NCI-H187 (cell line): Measurements from ENCODE around the gene LMAN2L.

Source experiments
- DNase-seq, 2 experiments: peaks; one replicate each; lab custom pipeline; 2025; lab: John Stamatoyannopoulos, UW

The LMAN2L gene

DNA sequence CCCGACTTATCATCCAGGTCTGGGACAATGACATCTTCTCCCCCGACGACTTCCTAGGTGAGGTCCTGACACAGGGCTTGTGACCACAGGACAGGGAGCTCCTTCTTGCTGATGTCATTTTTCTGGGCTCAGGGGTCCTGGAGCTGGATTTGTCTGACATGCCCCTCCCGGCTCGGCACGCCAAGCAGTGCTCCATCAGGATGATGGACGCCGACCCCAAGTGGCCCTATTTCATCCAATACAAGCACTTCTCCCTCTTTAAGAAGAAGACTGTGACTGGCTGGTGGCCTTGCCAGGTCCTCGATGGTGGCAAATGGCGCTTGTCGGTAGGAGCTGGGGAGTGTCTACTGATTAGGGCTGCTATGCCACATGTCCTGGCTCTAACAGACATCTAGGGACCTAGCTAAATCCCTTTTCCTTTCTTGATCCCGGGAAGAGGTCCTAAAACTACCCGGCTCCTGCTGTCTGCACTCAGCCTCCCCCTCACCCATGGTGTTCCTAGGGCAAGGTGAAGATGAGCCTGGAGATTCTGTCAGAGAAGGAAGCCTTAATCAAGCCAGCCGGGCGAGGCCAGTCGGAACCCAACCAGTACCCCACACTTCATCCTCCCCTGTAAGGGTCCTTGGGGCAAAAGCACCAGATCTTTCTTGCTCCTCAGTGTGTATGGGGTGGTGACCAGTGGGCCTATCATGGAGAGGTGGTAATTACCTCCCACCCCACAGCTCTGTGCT, 36.7 kb downstream of the LMAN2L start:
- no peak for DNase-seq

DNA sequence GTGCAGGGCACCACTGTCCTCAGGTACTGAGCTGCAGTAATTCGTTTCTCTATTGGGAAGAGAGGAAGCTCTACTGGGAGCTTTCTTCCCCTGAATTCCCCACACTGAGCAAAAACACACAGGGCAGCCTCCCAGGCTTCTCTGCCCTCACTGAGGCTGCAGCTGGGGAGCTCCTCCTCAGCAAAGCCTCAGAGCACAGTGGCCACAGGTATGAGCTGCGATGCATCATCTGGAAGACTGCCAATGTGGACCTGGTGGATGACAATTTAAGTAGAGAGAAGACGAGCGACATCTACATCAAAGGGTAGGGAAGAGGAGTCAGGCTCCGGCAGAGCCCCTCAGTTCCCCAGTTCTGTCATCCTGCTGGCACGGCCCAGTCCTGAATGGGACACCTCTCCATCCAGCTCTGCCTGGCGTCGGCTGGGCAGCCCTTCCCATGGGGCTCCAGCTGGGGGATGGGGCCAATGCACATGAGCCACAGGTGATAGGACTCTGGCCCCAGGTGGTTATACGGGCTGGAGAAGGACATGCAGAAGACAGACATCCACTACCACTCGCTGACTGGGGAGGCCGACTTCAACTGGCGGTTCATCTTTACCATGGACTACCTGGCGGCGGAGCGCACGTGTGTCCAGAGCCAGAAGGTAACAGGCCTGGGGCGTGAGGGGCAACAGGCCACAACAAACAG, 37.6 kb downstream of the LMAN2L start:
- no peak for DNase-seq

DNA sequence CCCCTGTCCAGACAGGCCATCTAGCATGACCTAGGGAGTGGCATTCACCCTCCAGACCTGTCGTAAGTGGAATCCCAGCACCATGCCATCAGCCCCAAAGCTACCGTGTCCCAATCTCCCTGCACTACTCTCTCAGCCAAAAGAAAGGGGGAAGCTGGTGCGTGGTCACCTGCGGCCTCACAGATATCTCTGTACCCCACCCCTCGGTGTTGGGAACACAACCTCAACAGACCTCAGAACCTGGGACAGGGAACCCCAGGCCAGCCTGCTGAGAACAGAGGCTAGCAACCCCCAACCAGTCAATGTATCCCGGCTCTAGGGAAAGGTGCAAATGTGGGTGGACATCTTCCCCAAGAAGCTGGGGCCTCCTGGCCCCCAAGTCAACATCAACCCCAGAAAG, 38.2 kb downstream of the LMAN2L start:
- DNase-seq: no peak

DNA sequence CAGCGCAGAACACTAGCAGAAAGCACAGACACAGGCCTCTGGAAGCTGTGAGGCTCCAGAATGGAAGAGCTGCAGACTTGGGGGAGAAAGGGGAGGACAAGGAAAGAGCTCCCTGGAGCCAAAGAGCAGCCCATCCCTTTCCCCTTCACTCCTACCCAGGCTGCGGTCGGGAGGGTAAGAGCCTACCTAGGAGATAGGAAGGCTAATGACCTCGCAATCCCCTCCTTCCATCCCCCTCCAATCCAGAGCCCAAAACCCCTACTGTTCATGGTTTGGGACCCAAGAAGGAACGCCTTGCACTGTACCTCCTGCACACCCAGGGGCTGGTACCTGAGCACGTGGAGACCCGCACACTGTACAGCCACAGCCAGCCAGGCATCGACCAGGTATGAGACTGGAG, 39.8 kb downstream of the LMAN2L start:
- no peak for DNase-seq

DNA sequence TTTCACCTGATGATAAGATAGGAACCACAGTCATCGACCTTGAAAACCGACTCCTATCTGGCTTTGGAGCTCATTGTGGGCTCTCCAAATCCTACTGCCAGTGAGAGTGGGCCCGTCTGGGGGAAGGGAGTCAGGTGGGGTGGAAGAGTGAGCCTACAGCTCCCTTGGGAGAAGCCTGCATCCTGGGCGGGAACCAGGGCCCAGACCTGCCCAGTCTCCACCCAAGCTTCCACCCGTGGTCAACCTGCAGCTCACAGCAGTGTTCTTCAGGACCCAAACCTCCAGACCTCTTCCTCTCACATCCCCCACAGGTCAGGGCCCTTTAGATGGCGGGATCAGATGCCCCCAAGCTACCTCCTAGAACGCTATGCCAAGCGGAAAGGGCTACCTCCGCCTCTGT, 40.2 kb downstream of the LMAN2L start:
- no peak for DNase-seq

DNA sequence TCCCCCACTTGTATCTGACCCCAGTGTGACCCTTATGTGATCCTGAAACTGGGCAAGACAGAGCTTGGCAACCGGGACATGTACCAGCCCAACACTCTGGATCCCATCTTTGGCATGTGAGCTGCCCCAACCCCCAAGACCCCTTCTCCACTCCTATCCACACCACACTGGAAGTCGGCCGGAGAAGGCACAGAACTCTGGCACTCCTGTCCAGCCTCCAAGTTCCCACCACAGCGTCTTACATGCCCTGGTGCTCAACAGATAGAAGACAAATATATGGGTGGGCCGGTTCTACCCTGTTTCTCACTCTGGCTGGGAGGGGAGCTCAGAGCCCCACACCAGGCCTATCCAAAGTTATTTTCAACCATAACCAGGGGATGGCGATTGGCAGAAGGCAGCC, 40.8 kb downstream of the LMAN2L start:
- no peak for DNase-seq

DNA sequence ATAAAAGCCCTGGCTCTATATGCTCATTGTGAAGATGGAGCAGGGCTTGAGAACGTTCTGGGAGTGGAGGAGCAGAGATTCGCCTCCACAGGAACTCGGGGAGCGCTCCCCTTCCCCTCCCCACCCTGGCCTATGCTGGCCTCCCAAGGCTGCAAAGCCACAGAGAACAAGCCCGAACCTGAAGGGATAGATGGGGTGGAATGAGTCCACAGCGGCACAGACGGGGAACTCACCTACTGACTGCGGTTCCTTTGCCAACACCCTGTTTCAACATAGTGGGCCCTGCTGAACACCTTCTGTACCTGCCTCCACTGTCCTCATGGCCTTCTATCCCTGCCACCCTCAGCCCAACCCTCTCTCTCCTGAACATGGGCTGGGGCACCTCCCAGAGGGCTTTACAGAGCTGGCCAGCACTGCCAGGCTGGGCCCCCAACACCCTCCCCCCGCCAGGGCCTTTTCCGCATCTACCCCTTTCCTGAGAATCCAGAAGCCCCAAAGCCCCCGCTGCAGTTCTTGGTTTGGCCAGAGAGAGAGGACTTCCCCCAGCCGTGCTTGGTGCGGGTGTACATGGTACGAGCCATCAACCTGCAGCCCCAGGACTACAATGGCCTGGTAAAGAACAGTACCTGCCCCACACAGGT, 41.5 kb downstream of the LMAN2L start:
- DNase-seq: no peak

DNA sequence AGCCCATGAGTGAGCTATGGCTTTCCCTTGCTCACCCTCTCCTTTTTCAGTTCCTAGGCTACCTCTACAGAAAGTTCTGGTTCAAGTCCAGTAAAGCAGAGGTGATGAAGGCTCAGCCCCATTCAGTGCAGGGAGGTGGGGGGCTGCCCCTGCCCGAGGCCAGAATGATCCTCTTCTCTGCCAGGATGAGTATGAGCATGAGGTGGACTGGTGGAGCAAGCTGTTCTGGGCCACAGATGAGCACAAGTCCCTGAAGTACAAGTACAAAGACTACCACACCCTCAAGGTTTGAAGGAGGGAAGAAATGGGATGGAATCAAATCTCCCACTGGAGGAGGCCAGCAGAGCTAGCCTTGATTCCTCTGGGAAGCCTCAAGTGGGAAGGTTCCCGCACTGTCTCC, 42.4 kb downstream of the LMAN2L start:
- DNase-seq: no peak

DNA sequence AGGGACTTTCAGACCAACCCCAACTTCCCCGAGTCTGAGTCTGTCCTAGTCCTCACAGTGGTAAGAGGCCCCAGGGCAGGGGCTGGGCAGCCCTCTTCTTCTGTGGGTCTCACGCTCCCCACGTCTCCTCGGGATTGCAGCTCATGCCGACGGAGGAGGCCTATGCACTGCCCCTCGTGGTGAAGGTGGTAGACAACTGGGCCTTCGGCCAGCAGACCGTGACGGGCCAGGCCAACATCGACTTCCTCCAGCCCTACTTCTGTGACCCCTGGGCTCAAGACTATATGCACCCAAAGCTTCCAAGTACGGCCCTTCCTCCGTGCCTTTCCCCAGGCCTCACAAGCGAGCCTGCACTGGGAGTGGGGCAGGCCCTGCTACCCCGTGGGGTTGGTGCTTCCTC, 44.3 kb downstream of the LMAN2L start:
- DNase-seq: no peak

DNA sequence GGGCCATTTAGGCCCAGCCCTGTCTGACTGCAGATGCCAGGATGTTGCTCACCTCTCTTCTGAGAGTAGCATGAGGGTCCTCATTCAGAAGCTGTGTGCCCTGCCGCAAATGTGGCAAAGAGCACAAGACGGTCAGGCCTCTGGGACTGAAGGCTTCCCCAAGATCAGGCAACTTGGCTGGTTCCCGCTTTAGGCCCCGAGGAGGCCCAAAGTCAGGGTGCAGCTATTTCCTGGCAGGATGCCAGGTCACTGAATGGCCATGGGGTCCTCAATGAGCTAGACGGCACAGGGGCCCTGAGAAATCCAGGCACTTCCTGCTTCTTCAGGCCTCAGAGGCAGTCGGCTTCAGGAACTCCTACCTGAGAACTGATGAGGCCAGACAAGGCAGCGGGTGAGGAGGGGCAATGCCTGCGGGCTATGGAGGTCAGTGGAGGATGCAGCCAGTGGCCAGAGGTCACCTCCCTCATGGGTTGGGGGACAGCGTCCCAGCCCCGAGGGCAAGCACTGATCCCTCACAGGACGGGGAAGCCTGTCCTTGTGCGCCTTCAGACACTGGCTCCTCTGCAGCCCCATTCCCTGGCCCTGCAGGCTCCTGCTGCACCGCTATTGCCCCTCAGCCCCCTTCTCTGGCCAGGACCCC, 44.9 kb downstream of the LMAN2L start:
- no peak for DNase-seq

DNA sequence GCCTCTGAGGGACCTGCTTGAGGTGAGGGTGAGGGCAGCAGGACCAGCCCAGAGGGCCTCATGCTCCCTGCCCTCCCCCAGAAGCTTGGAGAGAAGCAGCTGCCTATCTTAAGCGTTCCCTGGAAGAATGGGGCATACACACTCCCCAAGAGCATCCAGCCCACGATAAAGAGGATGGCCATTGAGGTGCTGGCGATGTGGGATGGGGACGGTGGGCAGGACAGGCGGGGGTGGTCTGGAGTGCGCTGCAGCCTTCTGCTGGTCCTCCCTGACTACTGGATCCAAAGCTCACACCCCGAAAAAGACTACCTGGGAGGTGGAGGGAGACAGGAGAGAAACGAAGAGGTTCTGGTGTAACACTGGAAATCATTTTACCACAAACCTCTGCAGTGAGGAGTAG, 45.6 kb downstream of the LMAN2L start:
- no peak for DNase-seq

DNA sequence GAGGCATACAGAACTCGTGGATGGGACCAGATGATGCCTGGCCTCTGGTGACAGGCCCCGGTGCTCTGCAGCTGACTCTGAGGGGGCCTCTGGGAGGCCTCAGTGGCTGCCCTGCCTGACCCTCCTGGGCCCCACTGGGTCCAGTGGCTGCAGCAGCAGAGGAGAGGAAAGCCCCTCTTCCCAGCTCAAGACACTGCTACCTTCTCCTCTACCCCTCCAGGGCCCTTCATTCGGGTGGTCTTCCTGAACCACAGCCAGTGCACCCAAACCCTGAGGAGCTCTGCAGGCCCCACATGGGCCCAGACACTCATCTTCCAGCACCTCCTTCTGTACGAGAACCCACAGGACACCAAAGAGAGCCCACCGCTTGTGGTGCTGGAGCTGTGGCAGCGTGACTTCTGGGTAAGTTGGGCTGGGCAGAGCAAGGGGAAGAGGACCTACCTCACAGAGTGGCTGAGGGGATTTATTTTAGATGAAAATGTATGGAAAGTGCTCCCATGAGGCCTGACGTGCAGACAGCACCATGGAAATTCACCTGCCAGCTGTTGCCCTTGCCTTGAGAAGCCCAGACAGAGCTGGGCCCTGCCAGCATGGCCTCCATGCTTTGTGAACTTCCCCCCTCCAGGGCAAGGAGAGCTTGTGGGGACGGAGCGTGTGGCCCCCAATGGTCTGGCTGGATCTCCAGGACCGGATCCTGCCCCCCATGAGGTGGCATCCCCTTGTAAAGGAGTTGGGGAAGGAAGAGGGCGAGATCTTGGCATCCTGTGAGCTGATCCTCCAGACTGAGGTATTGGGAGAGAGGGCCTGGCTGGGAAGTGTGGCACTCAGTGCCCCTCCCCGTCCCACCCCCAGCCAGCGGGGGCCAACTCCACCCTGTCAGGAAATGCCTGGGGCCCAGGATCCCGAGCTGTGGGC, 46.3 kb downstream of the LMAN2L start:
- no peak for DNase-seq

DNA sequence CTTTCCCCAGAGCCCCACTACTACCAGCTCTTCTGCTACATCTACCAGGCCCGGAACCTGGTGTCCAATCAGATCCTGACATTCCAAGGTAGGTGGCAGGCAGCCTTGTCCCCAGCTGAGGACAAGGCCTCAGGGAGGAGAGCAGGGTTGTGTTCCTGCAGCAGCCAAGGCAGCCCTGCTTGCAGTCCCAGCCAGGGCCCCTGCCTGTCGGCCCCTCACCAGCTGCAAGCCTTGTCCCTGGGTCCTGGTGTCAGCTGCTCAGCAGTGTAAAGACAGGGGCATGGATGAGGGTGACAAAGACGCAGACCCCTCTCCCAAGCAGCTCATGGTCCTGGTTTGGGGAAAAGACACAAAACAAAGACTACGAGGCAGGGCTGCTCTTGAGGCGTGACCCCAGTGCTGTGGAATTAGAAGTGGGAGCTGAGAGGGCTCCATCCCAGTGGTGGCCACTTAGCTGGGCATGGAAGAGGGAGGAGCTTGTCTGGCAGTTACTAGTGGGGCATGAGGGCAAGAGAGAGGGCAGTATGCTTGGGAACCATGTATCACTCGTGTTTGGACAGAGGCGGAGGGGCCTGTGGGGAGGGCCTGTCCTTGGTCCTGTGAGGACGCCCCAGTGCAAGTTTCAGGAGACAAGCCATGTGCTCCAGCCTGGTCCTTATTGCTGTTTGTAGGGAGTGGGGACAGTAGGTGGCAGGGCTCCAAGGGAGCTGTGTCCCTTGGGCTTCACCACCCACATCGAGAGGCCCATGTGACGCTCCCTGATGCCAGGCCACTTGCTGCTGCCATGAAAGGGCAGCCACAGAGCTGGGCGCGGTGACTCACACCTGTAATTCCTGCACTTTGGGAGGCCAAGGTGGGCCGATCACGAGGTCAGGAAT, 47.5 kb downstream of the LMAN2L start:
- no peak for DNase-seq

DNA sequence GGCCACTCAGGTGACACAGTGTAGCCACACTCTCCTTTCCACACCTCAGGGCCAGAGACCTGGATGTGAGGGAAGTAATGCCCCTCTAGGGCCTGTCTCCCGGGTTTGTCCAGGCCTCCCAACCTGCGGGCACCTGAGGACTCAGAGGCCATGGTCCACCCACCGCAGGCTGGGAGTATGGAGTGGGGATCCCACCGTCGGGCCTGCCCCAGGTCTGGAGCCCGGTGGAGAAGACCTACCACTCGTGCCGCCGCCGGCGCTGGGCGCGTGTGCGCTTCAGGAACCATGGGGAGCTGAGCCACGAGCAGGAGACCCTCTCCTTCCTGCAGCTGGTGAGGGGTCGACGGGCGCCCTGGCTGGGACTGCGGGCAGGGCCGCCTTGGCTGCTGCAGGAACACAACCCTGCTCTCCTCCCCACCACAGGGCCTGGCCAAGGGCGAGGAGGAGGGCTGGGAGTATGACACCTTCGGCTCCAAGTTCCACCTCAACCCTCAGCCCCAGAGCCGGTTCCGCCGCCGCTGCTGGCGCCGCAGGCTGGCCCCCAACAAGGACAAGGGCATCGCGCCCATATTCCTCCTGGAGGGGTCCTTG, 48.7 kb downstream of the LMAN2L start:
- no peak for DNase-seq

DNA sequence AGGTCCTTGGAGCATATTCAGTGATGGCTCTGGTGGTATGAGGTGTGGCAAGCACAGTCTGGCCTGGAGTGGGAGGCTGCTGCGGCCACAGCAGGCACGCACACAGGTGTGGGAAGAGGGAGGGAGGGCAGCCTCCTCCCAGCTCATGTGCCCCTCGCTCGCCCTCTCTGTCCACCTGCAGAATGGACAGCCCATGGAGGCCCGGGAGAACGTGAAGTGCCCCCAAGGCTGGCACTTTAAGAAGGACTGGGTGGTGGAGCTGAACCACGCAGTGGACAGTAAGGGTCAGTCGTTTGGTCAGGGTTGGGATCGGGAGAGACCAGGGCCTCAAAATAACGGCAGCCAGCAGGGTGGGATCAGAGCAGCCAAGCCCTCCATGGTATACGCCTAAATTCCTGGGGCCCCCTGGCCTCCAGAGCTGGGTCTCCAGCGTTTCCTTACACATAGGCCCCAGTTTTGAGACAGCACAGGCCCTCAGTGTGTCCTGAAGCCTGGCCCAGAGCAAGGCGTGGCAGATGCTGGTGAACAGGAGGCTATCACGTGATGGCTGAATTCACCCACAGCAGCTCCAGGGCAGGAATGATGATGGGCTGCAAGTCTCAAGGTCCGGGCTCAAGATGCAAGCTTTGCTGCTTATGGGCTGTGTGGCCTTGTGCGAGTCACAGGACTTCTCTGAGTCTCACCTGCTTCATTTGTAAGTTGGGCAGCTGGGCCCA, 49.4 kb downstream of the LMAN2L start:
- no peak for DNase-seq

DNA sequence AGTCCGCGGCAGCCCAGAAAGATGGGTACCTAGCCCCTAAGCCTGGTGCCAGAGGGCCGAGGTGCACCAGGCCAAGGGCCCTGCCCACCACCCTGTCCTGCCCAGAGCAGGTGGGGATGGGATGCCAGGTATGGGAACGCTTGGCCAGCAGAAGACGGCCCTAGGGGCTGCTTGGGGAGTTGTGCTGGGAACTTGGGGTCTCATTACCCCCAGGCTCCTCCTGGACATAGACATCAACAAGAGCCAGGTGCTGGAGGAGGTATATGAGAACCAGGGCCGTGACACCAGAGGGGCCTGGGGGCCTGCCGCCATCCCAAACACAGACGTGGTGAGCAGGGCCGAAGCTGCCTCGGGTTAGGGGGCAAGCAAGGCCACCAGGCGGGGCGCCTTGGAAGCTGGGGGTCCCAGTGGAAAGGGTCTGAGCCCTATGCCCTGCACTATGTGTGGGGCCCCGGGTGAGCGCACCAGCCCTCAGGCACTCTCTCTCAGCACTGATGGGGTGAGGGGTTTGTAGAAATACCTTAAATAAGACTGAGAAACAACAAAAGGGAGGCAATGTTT, 50.4 kb downstream of the LMAN2L start:
- DNase-seq: no peak

DNA sequence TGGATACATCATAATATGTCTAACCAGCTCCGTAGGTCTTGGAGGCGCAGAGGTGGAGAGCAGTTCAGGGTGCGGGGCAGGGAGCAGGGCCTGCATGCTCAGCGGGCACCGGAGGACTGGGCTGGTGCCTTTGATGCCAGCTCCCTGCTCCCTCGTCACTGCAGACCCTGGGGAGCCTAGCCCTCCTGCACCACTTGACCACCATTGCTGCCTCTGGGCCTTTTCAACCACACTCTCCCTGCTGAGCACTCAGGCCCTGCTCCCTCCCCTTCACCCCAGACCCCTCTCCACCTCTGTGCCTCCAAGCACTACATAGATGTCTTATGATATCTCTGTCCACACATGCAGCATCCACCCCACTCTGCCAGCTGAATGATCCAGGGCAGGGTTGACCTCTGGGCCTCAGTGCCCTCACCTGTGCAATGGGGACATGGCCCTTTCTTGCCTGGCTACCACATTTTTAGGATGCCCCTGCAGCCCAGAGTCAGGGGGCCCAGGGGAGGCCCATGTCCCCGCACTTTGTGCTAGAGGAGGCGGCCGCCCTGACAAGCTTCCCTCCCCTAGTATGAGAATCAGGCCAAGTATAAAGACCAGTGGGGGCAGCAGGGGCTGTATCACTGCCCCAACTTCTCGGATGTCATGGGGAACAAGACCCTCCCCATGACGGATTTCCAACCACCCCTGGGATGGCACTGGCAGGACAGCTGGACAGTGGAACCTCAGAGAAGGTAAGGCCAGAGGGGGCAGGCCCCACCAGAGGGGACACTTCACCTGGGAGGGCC, 51.0 kb downstream of the LMAN2L start:
- DNase-seq: no peak
